ENCODE data around the gene CIC.
A peak's percentile ranks its signal among the peaks of the same experiment; 100 is the strongest.
"Not testable (repeated sequence)": the region's sequence is repeated elsewhere in the genome, so short reads cannot be mapped to it uniquely, and the experiment has no call there.

Gene CIC

DNA sequence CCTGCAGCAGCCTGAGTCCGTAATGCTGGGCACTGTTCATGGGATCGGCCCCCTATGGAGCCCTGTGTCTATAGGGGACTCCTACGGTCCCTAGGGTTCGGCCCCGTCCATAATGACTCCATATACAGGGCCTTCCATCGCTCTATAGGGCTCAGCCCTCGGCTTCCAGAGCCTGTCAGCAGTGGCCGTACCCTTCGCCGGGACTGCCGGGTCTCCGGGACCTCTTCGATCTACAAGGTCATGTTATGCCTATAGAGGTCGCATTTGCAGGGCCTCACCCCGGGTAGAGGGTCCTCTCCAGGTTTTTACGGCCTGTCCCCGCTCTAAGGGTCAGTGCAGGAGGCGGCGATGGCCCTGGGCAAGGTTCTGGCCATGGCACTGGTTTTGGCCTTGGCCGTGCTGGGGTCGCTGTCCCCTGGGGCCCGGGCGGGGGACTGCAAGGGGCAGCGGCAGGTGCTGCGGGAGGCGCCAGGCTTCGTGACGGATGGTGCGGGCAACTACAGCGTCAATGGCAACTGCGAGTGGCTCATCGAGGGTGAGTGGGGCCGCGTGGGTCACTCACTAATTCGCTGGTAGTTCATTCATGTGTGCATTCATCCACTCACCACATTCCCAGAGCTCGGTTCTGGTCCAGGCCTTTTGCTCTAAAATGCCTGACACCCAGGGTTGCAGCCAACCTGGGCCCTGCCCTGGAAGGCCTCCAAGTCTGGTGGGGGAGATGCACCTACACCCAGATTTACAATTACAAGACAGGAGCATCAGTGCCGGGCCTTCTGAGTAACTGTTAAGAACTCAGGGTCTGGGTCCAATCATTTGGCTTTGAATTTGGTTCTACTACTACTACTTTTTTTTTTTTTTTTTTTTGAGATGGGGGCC, 57.1 kb downstream of the CIC start:
- Mint-ChIP-seq H3K4me1 (ENCODE audit: low read depth) (peaks cover 13% of the 10 kb centered on the region), H3K9me3 (no peaks in the 10 kb centered on the region), H3K4me3 (peak overlapping the region; percentile 85), H3K36me3 (ENCODE audit: low read depth) (peaks cover 5% of the 10 kb centered on the region), H3K27ac (peak overlapping the region; percentile 61), H3K27me3 (ENCODE audit: low read depth) (peaks cover 29% of the 10 kb centered on the region)

GRCh38 chr19:42326969-42327368, 57.9 kb downstream of the CIC start:
- H3K27ac Mint-ChIP-seq = no peak overlapping the region
- peaks cover 23% of the 10 kb centered on the region for H3K27me3 Mint-ChIP-seq (ENCODE audit: low read depth)
- peaks cover 5% of the 10 kb centered on the region for H3K36me3 Mint-ChIP-seq (ENCODE audit: low read depth)
- peaks cover 13% of the 10 kb centered on the region for H3K4me1 Mint-ChIP-seq (ENCODE audit: low read depth)
- no peaks in the 10 kb centered on the region for H3K9me3 Mint-ChIP-seq
- peak overlapping the region; percentile 34 for H3K4me3 Mint-ChIP-seq

DNA sequence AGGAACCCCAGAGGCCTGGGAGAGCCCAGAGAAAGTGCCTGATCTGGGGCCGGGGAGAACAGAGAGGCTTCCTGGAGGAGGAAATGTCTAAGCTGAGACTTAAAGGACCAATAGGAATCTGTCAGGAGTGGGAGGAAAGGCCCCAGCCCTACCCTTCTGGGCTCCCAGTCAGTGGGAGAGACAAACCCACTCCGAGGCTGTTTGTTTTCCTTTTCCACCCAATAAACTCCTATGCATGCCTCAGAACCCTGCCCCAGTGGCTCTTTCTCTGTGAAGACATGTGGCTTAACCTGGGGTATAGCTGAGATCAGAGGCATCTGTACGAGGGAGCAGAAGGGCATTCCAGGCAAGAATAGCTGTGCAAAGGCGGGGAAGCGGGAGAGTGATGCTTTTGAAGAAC, 58.3 kb downstream of the CIC start:
- H3K36me3 Mint-ChIP-seq (ENCODE audit: low read depth) = peaks cover 5% of the 10 kb centered on the region
- H3K4me1 Mint-ChIP-seq (ENCODE audit: low read depth) = peaks cover 13% of the 10 kb centered on the region
- H3K27ac Mint-ChIP-seq = no peak overlapping the region
- H3K9me3 Mint-ChIP-seq = no peaks in the 10 kb centered on the region
- no peak overlapping the region for H3K4me3 Mint-ChIP-seq
- H3K27me3 Mint-ChIP-seq (ENCODE audit: low read depth) = peaks cover 19% of the 10 kb centered on the region

GRCh38 chr19:42328106-42328505, 59.1 kb downstream of the CIC start:
- Mint-ChIP-seq H3K36me3 (ENCODE audit: low read depth) (peaks cover 5% of the 10 kb centered on the region), H3K4me3 (no peak overlapping the region), H3K4me1 (ENCODE audit: low read depth) (peaks cover 13% of the 10 kb centered on the region), H3K9me3 (no peaks in the 10 kb centered on the region), H3K27ac (no peak overlapping the region), H3K27me3 (ENCODE audit: low read depth) (peaks cover 13% of the 10 kb centered on the region)

DNA sequence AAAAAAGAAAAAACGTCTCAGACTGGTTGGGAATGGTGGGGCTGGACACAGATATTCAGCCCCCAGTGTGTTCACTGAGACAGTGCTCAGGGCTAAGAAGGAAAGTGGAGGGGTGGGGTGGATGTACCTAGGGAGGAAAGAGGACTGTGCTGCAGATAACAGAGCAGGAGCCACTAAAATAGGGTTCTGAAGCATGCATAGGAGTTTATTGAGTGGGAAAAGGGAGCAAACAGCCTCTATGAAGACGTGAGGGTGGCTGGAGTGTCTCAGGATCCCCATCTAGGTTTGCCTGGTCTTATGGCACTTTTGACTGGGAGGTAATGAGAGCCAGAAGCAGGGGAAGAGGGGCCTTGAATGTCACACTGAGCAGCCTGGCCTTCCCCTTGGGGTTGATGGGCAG, 59.8 kb downstream of the CIC start:
- Mint-ChIP-seq H3K4me3 (no peak overlapping the region), H3K4me1 (ENCODE audit: low read depth) (peaks cover 13% of the 10 kb centered on the region), H3K9me3 (no peaks in the 10 kb centered on the region), H3K27me3 (ENCODE audit: low read depth) (peaks cover 8% of the 10 kb centered on the region), H3K36me3 (ENCODE audit: low read depth) (peaks cover 5% of the 10 kb centered on the region), H3K27ac (no peak overlapping the region)

GRCh38 chr19:42330241-42330711, 61.2 kb downstream of the CIC start:
- no peaks in the 10 kb centered on the region for H3K36me3 Mint-ChIP-seq (ENCODE audit: low read depth)
- H3K9me3 Mint-ChIP-seq = no peaks in the 10 kb centered on the region
- H3K27me3 Mint-ChIP-seq (ENCODE audit: low read depth) = peaks cover 1% of the 10 kb centered on the region
- H3K27ac Mint-ChIP-seq = no peak overlapping the region
- H3K4me3 Mint-ChIP-seq = no peak overlapping the region
- H3K4me1 Mint-ChIP-seq (ENCODE audit: low read depth) = peaks cover 8% of the 10 kb centered on the region

GRCh38 chr19:42331333-42331732, 62.3 kb downstream of the CIC start:
- H3K36me3 Mint-ChIP-seq (ENCODE audit: low read depth); H3K27ac Mint-ChIP-seq; H3K27me3 Mint-ChIP-seq (ENCODE audit: low read depth): not testable (repeated sequence)

DNA sequence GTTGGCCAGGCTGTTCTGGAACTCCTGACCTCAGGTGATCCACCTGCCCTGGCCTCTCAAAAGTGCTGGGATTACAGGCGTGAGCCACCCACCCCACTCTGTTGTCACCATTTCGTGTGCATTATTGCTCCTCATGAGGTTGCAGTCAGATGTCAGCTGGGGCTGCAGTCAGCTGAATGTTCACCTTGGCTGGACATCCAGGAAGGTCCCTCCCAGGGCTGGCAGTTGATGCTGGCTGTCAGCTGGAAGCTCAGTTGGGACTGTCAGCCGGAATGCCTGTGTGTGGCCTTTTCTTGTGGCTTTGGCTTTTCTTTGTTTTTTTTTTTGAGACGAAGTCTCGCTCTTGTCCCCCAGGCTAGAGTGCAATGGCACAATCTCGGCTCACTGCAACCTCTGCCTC, 63.0 kb downstream of the CIC start:
- H3K27ac Mint-ChIP-seq = no peak overlapping the region
- no peaks in the 10 kb centered on the region for H3K36me3 Mint-ChIP-seq (ENCODE audit: low read depth)
- no peaks in the 10 kb centered on the region for H3K9me3 Mint-ChIP-seq
- peaks cover 5% of the 10 kb centered on the region for H3K4me1 Mint-ChIP-seq (ENCODE audit: low read depth)
- no peak overlapping the region for H3K4me3 Mint-ChIP-seq
- H3K27me3 Mint-ChIP-seq (ENCODE audit: low read depth) = no peaks in the 10 kb centered on the region

More at GRCh38 chr19:42331333-42331732, 62.3 kb downstream of the CIC start:
- not testable (repeated sequence) for H3K9me3 Mint-ChIP-seq; H3K4me3 Mint-ChIP-seq; H3K4me1 Mint-ChIP-seq (ENCODE audit: low read depth)

GRCh38 chr19:42333018-42333417, 64.0 kb downstream of the CIC start:
- H3K9me3 Mint-ChIP-seq = no peaks in the 10 kb centered on the region
- no peaks in the 10 kb centered on the region for H3K36me3 Mint-ChIP-seq (ENCODE audit: low read depth)
- H3K27me3 Mint-ChIP-seq (ENCODE audit: low read depth) = no peaks in the 10 kb centered on the region
- no peak overlapping the region for H3K27ac Mint-ChIP-seq
- no peaks in the 10 kb centered on the region for H3K4me1 Mint-ChIP-seq (ENCODE audit: low read depth)
- H3K4me3 Mint-ChIP-seq = no peak overlapping the region

DNA sequence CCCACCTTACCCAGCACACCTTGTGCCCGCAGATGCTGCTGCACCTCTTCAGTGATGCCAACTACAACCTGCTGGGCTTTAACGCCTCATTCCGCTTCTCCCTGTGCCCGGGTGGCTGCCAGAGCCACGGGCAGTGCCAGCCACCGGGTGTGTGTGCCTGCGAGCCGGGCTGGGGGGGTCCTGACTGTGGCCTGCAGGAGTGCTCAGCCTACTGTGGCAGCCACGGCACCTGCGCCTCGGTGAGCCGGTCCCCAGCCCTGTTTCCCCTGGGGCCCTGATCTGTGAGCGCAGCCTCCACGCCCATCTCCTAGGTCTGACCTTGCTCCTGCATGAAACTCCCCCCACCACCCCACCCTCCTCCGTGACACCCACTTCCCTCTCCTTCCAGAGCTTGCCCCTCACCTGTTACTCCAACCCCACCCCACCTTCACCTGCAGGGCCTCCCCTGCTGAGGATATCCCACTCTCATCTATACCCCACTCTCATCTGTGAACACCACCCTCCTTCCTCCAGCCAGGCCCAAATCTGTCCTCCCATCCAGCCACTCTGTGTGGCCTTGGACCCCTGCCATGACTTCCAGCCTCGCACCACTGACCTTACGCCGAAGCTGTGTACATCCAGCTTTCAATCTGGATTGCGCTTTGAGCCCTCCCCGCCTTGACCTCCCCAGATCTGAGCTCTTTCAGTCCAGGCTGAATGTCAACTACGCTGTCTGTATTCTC, 65.1 kb downstream of the CIC start:
- Mint-ChIP-seq H3K27ac (no peak overlapping the region), H3K4me1 (ENCODE audit: low read depth) (no peaks in the 10 kb centered on the region), H3K27me3 (ENCODE audit: low read depth) (no peaks in the 10 kb centered on the region), H3K4me3 (no peak overlapping the region), H3K36me3 (ENCODE audit: low read depth) (no peaks in the 10 kb centered on the region), H3K9me3 (no peaks in the 10 kb centered on the region)

DNA sequence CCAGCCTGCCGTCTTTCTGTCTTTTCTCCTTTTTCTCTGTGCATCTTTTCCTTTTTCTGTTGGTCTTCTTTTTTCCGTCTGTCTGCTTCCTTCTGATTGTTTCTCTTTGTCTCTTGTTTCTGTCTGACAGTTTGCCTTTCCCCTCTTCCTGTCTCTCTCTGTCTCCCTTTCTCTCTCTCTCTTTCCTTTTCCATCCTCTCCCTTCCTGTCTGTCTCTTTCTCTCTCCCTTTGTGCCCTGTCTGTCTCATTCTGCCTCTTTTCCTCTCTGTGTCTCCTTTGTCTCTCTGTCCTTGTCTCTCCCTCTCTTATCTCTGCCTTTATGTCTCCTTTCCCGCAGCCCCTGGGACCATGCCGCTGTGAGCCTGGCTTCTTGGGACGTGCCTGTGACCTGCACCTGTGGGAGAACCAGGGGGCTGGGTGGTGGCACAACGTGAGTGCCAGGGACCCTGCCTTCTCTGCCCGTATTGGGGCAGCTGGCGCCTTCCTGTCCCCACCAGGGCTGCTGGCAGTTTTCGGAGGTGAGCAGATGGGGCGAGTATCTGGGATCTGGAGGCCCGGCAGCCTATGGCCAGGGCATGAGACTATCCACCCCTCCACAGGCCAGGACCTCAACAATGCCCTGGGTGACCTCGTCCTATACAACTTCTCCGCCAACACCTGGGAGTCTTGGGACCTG, 65.8 kb downstream of the CIC start:
- Mint-ChIP-seq H3K27me3 (ENCODE audit: low read depth) (no peaks in the 10 kb centered on the region), H3K9me3 (no peaks in the 10 kb centered on the region), H3K27ac (no peak overlapping the region), H3K4me1 (ENCODE audit: low read depth) (no peaks in the 10 kb centered on the region), H3K4me3 (no peak overlapping the region), H3K36me3 (ENCODE audit: low read depth) (no peaks in the 10 kb centered on the region)

- Mint-ChIP-seq H3K4me1 (ENCODE audit: low read depth) (no peaks in the 10 kb centered on the region), H3K27me3 (ENCODE audit: low read depth) (no peaks in the 10 kb centered on the region), H3K27ac (no peak overlapping the region), H3K4me3 (no peak overlapping the region), H3K9me3 (no peaks in the 10 kb centered on the region), H3K36me3 (ENCODE audit: low read depth) (no peaks in the 10 kb centered on the region)
Observed at GRCh38 chr19:42335374-42335936, 66.4 kb downstream of the CIC start.

GRCh38 chr19:42335971-42336370, 66.9 kb downstream of the CIC start:
- Mint-ChIP-seq H3K36me3 (ENCODE audit: low read depth) (no peaks in the 10 kb centered on the region), H3K27ac (no peak overlapping the region)

GRCh38 chr19:42339126-42339860, 70.2 kb downstream of the CIC start:
- not testable (repeated sequence) for H3K27me3 Mint-ChIP-seq (ENCODE audit: low read depth); H3K4me1 Mint-ChIP-seq (ENCODE audit: low read depth); H3K36me3 Mint-ChIP-seq (ENCODE audit: low read depth); H3K9me3 Mint-ChIP-seq; H3K27ac Mint-ChIP-seq; H3K4me3 Mint-ChIP-seq

More at GRCh38 chr19:42335971-42336370, 66.9 kb downstream of the CIC start:
- H3K4me3 Mint-ChIP-seq = no peak overlapping the region
- no peaks in the 10 kb centered on the region for H3K4me1 Mint-ChIP-seq (ENCODE audit: low read depth)
- no peaks in the 10 kb centered on the region for H3K9me3 Mint-ChIP-seq
- H3K27me3 Mint-ChIP-seq (ENCODE audit: low read depth) = no peaks in the 10 kb centered on the region

Measured in T-helper 1 cell treated with Interleukin-12 subunit alpha and Interleukin-12 subunit beta and Interleukin-4 antibody, amounts not matched to agents 30 μg/mL and 1 μg/mL, for 36 hours (primary cell).